Activated CD8-positive, alpha-beta memory T cell treated with anti-CD3 and anti-CD28 coated beads, Interleukin-2, amount 50 U/mL, for 4 hours (primary cell): ENCODE results near the gene TNFRSF13B.
"Not testable (repeated sequence)": the region's sequence is repeated elsewhere in the genome, so short reads cannot be mapped to it uniquely, and the experiment has no call there.

Experiments used
- DNase-seq: peaks from one replicate; pipeline ENCODE4 v3.0.0-alpha.2; 2020

The TNFRSF13B gene

DNA sequence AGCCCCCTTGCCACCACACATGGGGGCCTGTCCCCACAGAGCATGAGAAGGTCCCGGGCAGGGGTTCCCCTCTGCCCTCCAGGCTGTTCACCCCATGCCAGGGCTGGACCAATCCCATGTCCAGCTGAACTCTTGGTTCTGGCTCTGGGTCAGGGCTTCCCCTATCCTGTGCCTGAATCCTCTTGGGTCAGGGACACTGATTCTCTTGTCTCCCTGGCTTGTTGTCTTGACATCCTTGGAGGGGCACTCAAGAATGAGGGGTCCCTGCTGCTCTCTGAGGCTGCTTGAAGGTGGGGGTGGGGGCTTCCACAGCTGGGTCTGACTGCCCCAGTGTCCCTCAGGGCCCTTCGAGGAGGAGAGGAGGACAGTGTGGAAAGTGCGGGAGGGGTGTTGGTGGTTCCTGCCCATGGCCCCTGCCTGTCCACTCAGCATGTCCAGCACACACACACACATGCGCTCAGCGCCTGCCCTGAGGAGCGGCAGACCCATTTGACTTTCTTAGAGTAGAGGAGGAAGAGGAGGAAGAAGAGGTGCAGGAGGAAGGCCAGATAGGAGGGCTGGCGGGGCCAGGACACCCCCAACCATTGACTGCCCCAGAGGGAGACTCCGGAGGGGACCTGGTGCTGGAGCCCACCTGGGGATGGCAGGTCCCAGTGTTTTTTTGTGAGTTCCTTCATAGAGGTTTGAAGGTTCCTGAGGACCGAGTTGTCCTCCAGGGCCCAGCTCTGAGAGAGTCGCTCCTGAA, 47.0 kb downstream of the TNFRSF13B start:
- no peak for DNase-seq

DNA sequence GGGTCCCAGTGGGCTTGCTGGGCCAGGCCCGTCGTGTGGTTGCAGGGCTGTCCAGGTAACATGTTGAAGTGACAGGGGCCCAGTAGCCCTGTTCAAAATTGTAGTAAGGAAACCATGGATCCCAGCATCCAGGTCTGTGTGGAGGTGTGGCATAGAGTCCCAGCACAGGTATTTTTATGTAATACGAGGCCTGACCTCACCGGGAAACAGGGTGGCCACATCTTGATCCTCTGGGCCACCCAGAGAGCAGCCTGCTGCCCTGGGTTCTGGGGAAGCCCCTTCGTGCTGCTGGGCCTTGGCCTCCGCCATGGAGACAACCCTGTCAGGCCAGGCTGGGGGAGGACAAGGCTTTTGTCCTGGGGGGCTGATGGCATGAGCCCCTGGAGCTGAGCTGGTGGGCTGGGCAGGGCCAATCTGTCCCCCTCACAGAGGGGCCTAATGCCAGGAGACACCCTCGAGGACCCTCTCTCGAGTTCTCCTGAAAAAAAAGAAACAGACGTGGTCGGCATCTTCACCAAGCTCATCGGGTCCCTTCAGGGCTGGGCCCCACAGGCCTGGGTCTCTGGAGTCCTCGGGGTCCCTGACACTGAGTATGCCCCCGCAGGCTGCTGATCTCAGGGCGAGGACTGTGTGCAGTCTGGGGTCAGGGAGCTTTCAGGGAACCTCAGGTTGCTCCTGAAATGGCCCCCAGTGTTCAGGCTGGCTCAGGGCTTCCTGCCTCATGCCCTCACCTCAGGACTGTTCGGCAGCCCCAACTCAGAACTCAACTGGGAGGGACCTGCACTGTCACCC, 47.8 kb downstream of the TNFRSF13B start:
- DNase-seq: no peak

DNA sequence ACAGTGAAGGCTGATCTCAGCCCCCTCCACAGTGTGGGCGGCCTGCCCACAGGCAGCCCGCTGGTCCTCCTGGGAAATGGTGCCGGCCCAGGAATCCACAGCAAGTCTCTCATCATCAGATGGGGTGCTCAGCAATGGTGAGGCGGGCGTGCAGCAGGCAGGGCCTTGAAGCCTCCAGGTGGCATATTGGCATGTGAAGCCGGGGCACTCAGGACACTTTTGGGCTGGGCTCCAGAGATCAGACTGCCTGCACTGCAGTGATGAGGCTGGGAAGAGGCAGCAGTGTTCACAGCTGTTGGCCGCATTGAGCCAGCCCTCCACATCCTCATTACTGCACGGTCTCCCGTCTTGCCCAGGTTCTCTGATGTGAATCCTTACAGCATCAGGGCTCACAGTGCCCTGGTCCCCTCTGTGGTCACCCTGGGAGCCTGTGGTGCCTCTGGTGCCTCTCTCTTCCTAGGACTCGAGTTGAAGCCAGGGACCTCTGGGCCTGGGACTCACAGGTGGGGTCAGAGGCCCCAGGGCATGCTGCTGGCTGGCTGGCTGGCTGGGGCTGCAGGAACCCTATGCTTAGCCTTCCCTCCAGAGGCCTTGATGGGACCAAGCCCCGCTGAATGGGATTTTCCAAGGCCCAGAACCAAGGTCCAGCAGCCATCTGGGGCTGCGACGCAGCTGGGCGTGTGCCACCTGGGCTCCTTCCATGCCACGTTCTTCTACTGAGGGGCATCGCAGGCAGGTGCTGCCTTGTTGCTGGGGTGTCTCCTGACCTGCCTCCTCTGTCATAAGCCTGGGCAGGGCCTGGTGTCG, 48.6 kb downstream of the TNFRSF13B start:
- DNase-seq: no peak

DNA sequence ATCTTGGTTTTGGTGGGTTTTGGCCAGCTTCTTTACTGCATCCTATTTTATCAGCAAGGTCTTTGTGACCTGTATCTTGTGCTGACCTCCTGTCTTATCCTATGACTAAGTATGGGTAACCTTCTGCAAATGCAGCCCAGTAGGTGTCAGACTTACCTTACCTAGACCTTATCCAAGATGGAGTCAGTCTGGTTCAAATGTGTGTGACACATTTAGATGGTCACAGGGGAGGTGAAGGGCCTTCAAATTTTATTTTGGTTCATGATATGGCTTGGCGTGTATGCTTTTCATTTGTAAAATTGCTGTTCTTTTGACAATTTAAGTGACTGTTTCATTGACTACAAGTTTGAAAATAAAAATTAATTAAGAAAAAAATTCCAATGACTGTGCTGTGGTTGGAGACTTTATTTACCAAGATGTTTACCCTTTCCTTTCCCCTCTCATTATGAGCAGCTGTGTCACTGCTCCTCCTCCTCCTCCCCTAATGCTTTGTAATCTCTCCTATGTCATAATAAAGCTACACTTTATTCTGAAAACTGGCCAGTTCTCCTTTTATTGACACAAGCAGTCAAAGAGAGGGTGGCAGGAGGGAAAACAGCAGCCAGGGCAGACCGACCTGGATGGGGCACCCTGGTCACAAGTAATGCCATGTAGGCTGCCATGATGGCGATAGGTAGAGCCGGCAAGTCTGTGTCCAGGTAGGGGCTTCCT, 49.4 kb downstream of the TNFRSF13B start:
- DNase-seq: no peak

DNA sequence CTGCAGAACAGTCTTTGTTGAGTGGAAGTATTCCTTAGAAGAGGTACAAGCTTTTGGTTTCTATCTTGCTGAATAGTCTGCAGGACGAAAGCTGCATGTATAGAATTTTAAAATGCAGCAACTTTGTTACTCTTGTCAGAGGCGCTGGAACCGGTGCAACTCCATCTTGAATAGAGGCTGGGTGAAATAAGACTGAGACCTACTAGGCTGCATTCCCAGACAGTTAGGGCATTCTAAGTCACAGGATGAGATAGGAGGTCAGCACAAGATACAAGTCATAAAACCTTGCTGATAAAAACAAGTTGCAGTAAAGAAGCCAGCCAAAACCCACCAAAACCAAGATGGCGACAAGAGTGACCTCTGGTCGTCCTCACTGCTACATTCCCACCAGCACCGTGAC, 50.5 kb downstream of the TNFRSF13B start:
- not testable (repeated sequence) for DNase-seq

DNA sequence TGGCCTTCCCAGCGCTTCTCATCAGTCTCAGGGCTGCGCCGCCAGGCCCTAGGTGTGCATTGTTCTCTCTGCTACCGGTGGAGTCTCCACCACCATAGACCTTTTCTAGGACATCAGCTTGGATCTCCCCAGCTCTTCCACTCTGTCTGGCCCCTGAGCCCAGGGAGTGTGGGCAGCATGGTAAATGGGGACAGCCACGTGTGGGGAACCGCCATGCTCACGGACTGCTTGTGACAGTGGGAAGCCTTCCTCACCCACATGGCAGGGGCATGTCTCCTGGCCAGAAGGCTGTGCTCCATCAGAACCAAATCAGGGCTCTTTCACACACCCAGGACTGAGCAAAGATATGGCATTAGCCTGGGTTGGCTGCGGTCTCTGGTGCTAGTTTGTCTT, 51.3 kb downstream of the TNFRSF13B start:
- DNase-seq: no peak

DNA sequence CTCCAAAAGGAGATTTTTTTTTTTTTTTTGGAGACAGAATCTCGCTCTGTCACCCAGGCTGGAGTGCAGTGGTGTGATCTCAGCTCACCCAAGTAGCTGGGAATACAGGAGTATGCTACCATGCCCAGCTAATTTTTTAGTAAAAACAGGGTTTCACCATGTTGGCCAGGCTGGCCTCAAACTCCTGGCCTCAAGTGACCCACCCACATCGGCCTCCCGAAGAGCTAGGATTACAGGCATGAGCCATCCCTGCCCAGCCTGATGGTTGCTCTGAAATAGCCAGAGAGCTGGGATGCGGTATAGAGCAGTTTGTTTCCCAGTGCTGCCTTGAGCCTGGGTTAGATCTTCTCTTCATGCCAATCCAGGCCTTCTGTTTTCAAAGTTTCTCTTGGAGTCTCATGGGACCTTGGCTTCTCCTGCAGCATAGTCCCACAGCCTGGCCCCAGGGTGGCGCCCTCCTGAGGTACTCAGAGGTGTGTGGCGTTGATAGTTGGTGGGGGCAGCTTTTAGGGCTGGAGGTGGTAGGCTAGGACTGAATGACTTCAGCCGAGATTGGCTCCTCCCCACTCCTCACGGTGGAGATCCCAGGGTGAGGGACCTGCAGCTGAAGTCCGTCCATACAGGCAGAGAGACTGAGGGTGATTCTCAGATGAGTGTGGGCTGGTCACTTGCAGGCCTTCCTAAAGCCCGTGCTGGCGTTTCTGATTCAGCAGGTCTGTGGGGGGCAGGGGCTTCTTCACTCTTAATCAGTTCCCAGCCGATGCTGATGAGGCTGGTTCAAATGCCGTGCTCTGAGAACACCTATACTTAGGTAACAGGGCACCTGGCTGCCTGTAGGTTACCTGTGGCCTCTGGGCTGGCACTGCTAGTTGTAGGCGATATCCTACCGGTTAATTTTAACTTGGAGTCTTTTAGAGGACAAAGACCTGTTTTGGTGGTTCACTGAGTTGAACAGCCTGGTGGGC, 52.0 kb downstream of the TNFRSF13B start:
- no peak for DNase-seq

DNA sequence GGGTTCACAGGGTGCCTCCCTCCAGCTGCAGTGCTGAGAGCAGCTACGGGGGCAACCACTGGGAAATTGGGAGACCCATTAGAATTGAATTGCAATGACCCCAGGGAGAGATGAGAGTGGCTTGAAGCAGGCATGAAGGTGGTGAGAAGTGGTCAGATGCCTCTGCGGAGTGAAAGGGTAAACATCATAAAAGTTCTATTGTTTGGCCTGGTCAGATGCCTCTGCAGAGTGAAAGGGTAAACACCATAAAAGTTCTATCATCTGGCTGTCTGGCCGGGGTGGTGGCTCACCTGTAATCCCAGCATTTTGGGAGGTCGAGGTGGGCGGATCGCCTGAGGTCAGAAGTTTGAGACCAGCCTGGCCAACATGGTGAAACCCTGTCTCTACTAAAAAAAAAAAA, 53.5 kb downstream of the TNFRSF13B start:
- no peak for DNase-seq

DNA sequence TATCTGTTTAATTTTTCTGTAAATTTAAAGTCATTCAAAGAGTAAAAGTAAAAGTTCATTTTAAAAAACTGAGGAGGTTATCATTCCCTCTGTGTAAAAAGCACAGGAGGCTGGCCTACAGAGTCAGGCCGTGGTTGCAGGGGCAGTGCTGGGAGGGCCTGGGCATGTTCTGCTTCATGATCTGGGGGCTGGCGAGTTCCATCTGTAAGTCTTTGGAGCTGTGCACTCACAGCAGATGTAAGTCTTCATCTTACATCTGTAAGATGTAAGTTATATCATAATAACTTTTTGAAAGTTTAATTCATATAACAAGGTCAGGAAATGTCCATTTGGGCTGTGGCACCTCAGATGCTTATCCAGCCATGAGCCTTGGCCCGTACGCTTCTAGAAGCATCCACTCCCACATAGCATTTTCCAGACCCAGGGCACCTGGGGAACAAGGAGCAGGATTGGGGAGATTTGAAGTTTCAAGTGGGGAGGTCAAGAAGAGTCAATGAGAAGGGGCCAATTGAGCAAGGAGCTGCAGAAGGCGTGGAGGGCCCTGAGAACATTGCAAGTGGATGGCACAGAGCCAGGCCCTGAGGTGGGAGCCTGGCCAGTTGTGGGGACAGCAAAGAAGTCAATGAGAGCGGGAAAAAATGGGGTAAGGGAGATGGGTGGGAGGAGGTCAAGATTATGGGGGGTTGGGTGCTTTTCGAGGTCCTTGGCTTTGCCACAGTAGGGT, 54.1 kb downstream of the TNFRSF13B start:
- DNase-seq: no peak

DNA sequence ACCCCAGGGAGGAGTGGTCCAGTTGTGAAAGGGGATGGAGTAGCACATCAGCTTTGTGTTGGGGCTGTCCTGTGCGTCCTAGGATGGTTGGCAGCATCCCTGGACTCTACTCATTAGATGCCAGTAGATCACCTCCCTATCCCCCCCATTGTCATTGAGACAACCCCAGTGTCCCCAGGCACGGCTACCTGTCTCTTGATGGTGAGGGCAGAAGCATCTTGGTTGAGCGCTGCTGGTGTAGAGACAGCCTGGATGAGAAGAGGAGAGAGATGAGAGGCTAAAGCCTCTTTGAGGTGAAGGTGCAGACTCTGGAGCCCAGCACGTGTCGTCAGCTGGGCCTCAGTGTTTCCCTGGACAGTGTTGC, 55.4 kb downstream of the TNFRSF13B start:
- no peak for DNase-seq

DNA sequence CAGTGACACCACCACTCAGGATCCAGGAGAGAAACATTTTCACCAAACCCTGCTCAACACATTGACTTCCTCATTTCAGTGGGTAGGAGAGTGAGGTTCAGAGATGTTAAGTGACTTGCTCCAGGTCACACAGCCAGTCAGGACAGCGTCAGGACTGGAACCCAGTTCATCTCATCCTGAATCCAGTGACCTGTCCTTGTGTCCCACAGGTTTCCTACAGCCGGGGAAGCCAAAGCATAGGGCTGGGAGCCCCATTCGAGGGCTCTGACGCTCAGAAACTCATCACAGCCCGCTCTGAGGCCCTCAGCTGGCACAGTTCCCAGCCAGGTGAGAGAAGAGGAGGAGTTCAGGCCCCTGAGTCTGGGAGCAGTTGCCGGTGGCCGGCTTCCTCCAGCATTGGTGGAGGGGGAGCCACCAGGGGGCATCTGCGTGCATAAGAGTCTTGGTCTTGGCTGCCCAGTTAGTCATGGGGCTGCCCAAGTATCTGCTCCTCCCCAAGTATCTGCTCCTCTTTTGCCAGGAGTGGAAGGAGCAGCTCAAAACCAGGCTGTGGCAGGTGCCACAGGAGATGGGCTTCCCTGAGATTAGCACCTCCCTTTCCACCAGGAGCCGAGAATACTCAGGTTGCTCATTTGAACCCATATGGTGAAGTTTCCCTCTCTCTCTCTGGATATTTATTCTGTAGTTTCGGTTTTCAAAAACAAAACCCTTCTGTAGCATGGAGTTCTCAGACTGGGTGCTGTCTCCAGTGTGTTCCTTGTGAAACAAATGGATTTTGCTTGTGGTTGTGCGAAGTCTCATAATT, 56.0 kb downstream of the TNFRSF13B start:
- no peak for DNase-seq

DNA sequence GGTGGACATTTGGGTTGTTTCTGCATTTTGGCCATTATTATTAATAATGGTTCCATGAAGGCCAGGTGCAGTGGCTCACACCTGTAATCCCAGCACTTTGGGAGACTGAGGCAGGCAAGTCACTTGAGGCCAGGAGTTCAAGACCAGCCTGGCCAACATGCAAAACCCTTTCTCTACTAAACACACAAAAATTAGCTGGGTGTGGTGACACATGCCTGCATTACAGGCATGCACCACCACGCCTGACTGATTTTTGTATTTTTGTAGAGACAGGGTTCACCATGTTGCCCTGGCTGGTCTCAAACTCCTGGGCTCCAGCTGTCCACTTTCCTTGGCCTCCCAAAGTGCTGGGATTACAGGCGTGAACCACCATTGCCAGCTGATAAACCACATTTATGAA, 58.5 kb downstream of the TNFRSF13B start:
- no peak for DNase-seq

DNA sequence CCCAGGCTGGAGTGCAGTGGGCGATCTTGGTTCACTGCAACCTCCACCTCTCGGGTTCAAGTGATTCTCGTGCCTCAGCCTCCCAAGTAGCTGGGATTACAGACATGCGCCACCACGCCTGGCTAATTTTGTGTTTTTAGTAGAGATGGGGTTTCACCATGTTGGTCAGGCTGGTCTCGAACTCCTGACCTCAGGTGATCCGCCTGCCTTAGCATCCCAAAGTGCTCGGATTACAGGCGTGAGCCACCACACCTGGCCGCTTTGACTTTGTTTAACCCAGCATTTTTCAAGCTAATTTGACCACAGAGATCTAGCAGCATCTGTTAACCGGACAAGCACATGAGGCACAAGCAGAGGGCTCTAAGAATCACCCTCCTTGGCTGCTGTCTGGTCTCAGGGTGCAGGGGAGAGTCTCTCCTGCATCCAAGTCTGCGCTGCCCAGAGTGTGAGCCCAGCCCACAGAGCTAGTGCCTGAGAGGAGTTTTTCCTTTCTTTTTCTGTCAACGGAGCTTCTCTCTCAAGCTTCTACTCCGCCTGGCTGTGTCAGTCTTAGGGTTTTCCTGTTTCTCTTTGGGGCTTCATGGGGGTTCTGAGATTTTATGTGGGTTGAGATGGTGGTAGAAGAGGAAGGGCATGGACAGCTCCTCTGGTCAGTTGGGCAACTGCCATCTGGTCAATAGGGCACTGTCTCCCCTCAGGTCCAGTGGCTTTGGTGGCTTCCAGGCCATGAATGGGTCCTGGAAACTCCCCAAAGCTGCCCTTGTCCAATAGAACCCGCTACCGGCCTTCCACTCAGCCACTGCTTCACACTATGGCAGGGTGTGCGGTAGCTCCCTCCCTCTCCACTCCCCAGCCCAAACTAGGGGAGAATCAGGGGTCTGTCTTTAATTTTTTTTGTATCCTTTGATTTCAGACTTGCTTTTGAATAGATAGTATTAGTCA, 59.6 kb downstream of the TNFRSF13B start:
- no peak for DNase-seq

DNA sequence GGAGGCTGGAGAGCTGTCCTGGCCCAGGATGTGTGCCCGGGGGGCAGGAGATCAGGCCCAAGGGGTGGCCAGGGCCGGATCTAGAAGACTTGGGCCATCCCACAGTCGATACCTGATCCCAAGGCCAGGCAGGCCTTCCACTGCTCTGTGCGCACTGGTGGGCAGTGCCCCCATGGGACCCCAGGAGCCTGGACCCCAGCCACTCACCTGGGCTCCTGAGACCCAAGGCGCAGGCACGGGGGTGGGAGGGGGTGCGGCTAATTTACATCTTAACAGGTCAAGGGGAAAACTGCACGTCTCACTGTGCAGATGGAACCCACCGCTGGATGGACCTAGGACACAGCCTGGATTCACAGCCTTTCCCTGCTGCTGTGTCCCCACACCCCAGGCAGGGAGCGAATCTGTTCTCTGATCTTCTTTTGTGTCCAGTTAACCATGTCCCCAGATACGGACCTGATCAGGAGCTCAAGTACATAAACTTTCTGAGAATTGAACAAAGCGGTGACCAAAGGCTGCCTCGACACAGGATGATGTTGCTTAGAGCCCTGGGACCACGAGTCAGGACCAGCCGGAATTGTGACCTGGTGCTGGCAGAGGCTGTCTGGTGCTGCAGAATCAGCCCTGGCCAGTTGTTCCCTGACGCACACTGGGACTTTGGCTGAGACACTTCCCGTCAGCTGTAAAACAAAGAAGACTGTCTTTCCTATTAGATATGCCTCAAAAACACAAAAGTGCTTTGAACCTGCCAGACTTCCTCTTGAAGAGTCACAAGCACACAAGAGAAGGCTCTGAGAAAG, 60.6 kb downstream of the TNFRSF13B start:
- no peak for DNase-seq

DNA sequence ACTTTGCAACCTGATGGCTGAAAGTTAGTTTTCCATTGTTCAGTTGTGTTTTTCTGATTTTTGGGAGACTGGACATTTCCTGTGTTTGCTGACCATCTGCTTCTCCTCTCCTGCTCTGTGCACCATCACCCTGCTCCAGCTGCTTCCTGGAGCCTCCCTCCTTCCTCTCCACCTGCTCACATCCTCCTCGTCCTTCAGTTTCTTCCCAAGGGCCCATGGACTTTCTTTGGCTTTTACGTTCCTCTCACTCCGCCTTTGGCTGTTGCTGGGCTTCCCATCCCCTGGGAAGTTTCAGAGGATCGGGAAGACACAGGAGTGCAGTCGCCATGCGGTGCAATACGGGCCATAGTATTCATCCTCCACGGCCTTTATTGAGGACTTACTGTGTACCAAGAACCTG, 61.6 kb downstream of the TNFRSF13B start:
- no peak for DNase-seq

DNA sequence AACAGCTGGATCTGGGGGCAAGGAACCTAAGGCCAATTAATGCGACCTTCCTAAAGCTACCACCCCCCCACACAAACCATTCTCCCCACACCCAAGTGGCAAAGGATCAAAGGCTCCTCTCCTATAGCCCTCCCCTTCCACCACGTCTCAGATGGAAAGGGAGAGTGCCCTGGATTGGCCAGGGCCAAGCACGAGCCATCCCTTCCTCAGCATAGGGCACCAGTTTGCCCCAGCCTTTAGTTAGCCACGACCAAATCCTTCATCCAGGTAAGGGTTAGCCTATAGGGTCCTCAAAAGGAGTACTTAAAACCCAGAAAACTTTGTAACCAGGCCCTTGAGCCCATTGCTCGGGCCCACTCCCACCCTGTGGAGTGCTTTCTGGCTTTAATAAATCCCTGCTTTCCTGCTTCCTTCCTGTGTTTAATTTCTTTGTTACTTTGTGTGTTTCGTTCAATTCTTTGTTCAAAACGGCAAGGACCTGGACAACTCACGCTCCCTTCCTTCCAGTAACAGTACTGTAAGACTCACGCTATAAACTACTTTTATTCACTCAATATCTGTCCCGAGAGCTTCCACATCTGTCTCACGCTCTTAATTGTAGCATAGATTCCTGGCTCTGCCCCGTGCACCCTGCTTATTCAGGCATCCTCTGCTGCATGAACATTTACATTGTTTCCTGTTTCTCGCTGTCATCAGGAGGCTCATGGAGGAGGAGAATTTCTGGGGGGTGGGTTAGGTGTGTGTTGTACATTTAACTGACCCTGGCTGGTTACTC, 62.3 kb downstream of the TNFRSF13B start:
- no peak for DNase-seq

DNA sequence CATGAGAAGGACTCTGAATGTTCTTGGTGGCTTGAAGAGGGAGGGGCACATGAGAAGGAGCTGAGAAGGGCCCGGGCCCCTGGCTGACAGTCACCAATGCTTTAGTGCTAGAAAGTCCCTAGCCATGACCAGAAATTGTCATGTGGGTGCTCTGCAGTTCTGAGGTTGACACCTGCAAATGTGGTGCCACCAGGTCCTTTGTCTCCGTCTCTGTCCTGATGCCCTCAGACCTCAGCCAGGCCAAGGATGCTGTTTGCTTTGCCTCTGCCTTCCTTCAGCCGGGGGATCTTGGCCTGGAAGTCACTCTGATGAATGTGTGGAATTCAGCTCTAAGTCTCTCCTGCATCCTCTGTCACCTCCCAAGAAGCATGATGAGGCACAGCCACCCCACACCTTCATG, 63.6 kb downstream of the TNFRSF13B start:
- no peak for DNase-seq
